T47D (cell line): ENCODE results near the gene PIN1.
"Not testable (repeated sequence)": the region's sequence is repeated elsewhere in the genome, so short reads cannot be mapped to it uniquely, and the experiment has no call there.

Source experiments
- DNase-seq, 2 experiments: peaks; one replicate each; pipeline versions ENCODE4 v3.0.0 to v3.0.0-alpha.2; 2011 to 2012; ENCODE audit warnings: low read depth in 1 of 2, low spot score in 1 of 2
- JUND ChIP-seq: IDR thresholded peaks from 2 replicates; pipeline ENCODE4 v1.6.1; 2012; ENCODE audit warnings: low read depth
- in situ Hi-C: cut with HindIII; loops from 2 replicates; pipeline ENCODE4 v1.10.0; 2016; ENCODE audit warnings: low sequenced_read_pairs, low pct_unique_long_range_greater_than_20kb

Gene PIN1

GRCh38 chr19:9834726-9835506 lies at the start of gene PIN1:
Gene PIN1 (plus strand): TSS chr19:9835318. CDS start chr19:9835345, 27 bp downstream.
- TF ChIP-seq JUND: no peak
- in situ Hi-C loops: no loop called here
- peak; percentile 95 to 98 for DNase-seq

GRCh38 chr19:9785367-9786331 lies 49.5 kb upstream of the PIN1 start:
- no peak for TF ChIP-seq JUND
- peak; percentile 67 to 97 for DNase-seq
- in situ Hi-C loops: no loop called here

GRCh38 chr19:9786342-9786741 lies 48.8 kb upstream of the PIN1 start:
- DNase-seq: no peak
- TF ChIP-seq JUND: no peak
- in situ Hi-C loops: no loop called here

- in situ Hi-C loops: no loop called here
Measured at GRCh38 chr19:9786819-9787218, 48.3 kb upstream of the PIN1 start.

GRCh38 chr19:9788604-9789003 lies 46.5 kb upstream of the PIN1 start:
- in situ Hi-C loops, DNase-seq: not testable (repeated sequence)

More at GRCh38 chr19:9786819-9787218, 48.3 kb upstream of the PIN1 start:
- no peak for TF ChIP-seq JUND
- no peak for DNase-seq

GRCh38 chr19:9789066-9789465 lies 46.1 kb upstream of the PIN1 start:
- TF ChIP-seq JUND: no peak
- no peak for DNase-seq
- in situ Hi-C loops: no loop called here

GRCh38 chr19:9789579-9789978 lies 45.5 kb upstream of the PIN1 start:
- in situ Hi-C loops, DNase-seq: not testable (repeated sequence)

- in situ Hi-C loops, DNase-seq: not testable (repeated sequence)
Measured at GRCh38 chr19:9791073-9791367, 44.1 kb upstream of the PIN1 start.

DNA sequence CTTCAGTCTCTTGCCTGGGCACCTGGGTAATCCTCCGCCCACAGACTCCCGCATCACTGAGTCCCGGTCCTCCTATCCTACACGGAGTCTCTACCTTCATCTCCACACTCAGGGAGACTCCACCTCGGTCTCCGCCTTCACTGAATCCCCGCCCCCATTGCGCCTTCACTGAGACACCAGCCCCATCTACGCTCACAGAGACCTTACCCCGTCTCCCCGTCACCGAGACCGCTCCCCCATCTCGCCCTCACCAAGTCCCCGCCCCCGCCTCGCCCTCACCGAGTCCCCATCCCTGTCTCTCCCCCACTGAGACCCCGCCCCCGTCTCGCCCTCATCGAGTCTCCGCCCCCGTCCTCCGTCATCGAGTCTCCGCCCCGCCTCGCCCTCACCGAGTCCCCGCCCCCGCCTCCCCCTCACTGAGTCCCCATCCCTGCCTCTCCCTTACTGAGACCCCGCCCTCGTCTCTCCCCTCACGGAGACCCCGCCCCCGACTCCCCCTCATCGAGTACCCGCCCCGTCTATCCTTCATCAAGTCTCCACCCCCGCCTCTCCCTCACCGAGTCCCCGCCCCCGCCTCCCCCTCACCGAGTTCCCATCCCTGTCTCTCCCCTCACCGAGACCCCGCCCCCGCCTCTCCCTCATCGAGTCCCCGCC lies 43.4 kb upstream of the PIN1 start:
- DNase-seq: peak; percentile 39 to 96
- in situ Hi-C loops: no loop called here
- no peak for TF ChIP-seq JUND

GRCh38 chr19:9792206-9793070 lies 42.7 kb upstream of the PIN1 start:
- in situ Hi-C loops: no loop called here
- peak; percentile 50 to 93 for DNase-seq
- no peak for TF ChIP-seq JUND

- in situ Hi-C loops: no loop called here
- no peak for TF ChIP-seq JUND
- DNase-seq: peak in 1 of 2 experiments; percentile 34
Measured at GRCh38 chr19:9793071-9793591, 42.0 kb upstream of the PIN1 start.
